ENCODE data around the gene PPP2R5C. TPM values are rescaled to one million over a fixed set of nuclear protein-coding genes. Genes with fewer than 3 reads are reported as not detected.

PPP2R5C gene
- polyA plus RNA-seq, 1 donor from 2014 or later, result 111 TPM

DNA sequence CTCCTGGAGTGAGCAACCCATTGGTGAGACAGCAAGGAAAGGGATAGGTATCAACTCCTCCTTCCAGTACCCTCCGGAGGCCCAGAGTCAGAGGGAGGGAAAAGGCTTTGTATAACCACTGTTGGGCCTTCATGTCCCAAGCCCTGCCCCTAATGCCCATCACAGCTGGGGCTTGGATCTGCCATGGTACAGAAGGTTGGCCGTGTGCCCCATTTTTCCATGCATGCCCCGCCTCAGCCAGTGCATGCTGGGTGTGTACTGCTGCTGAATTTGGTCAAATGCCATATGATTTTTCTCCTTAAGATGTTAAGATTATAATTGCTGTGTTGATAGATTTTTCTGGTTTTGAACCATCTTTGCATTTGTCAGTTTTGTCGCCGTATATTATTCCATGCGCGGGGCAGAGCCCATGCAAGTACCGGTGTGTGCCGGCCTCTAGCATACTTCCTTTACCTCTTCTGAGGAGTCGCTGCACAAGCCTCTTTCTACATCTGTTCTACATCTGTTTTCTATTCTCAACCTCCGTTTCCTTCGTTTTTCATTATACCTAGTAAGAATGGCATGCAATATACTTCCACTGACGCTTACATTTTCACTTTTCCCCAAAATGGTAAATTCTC is 26.6 kb downstream of the PPP2R5C start:
- Histone ChIP-seq H3K36me3 (ENCODE audit: insufficient read depth, low read length) (no peaks in the 10 kb centered on the region), H3K27ac (ENCODE audit: low read length) (no peak overlapping the region), H3K4me3 (ENCODE audit: low read length) (no peak overlapping the region), H3K4me2 (ENCODE audit: low read length) (no peak overlapping the region), H3K9me3 (ENCODE audit: low read length) (no peaks in the 10 kb centered on the region), H2AFZ (ENCODE audit: low read depth, low read length) (no peak overlapping the region), H3K79me2 (replicated peaks; ENCODE audit: insufficient read depth, low read length) (no peaks in the 10 kb centered on the region), H4K20me1 (ENCODE audit: insufficient read depth) (no peaks in the 10 kb centered on the region), H3F3A (ENCODE audit: insufficient read depth, low read length, poor library complexity, severe bottlenecking) (no peaks in the 10 kb centered on the region), H3K27me3 (ENCODE audit: insufficient read depth, low read depth, low read length) (no peaks in the 10 kb centered on the region), H3K9me2 (ENCODE audit: insufficient read depth, low read length) (no peaks in the 10 kb centered on the region), H3K9ac (ENCODE audit: low read length) (no peak overlapping the region)
- no peak for TF ChIP-seq RAD21 (conservative IDR thresholded peaks at IDR 0.05)
- no peak for TF ChIP-seq EP300 (conservative IDR thresholded peaks at IDR 0.05; ENCODE audit: poor library complexity, severe bottlenecking)
- TF ChIP-seq EZH2 (IDR thresholded peaks at IDR 0.05; ENCODE audit: borderline replicate concordance, insufficient read depth, low read length, poor library complexity, severe bottlenecking), result no peak
- TF ChIP-seq, protein P1, sequence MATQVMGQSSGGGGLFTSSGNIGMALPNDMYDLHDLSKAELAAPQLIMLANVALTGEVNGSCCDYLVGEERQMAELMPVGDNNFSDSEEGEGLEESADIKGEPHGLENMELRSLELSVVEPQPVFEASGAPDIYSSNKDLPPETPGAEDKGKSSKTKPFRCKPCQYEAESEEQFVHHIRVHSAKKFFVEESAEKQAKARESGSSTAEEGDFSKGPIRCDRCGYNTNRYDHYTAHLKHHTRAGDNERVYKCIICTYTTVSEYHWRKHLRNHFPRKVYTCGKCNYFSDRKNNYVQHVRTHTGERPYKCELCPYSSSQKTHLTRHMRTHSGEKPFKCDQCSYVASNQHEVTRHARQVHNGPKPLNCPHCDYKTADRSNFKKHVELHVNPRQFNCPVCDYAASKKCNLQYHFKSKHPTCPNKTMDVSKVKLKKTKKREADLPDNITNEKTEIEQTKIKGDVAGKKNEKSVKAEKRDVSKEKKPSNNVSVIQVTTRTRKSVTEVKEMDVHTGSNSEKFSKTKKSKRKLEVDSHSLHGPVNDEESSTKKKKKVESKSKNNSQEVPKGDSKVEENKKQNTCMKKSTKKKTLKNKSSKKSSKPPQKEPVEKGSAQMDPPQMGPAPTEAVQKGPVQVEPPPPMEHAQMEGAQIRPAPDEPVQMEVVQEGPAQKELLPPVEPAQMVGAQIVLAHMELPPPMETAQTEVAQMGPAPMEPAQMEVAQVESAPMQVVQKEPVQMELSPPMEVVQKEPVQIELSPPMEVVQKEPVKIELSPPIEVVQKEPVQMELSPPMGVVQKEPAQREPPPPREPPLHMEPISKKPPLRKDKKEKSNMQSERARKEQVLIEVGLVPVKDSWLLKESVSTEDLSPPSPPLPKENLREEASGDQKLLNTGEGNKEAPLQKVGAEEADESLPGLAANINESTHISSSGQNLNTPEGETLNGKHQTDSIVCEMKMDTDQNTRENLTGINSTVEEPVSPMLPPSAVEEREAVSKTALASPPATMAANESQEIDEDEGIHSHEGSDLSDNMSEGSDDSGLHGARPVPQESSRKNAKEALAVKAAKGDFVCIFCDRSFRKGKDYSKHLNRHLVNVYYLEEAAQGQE (IDR thresholded peaks at IDR 0.05; ENCODE audit: borderline replicate concordance), result no peak
- TF ChIP-seq SMC3 (conservative IDR thresholded peaks at IDR 0.05; ENCODE audit: poor library complexity), result no peak
- no peak for TF ChIP-seq TAF1 (IDR thresholded peaks at IDR 0.05; ENCODE audit: low read depth)
- TF ChIP-seq, protein P2, sequence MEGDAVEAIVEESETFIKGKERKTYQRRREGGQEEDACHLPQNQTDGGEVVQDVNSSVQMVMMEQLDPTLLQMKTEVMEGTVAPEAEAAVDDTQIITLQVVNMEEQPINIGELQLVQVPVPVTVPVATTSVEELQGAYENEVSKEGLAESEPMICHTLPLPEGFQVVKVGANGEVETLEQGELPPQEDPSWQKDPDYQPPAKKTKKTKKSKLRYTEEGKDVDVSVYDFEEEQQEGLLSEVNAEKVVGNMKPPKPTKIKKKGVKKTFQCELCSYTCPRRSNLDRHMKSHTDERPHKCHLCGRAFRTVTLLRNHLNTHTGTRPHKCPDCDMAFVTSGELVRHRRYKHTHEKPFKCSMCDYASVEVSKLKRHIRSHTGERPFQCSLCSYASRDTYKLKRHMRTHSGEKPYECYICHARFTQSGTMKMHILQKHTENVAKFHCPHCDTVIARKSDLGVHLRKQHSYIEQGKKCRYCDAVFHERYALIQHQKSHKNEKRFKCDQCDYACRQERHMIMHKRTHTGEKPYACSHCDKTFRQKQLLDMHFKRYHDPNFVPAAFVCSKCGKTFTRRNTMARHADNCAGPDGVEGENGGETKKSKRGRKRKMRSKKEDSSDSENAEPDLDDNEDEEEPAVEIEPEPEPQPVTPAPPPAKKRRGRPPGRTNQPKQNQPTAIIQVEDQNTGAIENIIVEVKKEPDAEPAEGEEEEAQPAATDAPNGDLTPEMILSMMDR (IDR thresholded peaks at IDR 0.05; ENCODE audit: poor library complexity, severe bottlenecking), result no peak

DNA sequence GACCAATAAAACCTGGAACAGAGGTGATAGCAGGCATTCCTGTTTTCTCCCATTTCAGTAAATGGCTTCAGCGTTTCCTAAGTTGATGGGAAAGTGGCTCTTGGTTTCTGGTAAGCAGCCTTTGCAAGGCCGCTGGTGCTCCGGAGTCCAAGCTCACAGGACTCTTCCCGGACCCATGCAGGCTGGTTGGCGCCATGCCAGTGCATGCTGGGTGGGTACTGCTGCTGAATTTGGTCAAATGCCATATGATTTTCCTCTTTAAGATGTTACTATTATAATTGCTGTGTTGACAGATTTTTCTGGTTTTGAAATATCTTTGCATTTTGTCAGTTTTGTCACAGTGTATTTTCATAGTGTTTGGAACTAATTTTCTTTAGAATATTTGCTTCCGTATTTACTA is 27.7 kb downstream of the PPP2R5C start:
- no peaks in the 10 kb centered on the region for H3K36me3 ChIP-seq (ENCODE audit: insufficient read depth, low read length)
- H2AFZ ChIP-seq (ENCODE audit: low read depth, low read length), result no peak overlapping the region
- TF ChIP-seq TAF1 (IDR thresholded peaks at IDR 0.05; ENCODE audit: low read depth) (no peak), RAD21 (conservative IDR thresholded peaks at IDR 0.05) (no peak)
- H4K20me1 ChIP-seq (ENCODE audit: insufficient read depth), result no peaks in the 10 kb centered on the region
- no peak overlapping the region for H3K4me3 ChIP-seq (ENCODE audit: low read length)
- H3K79me2 ChIP-seq (replicated peaks; ENCODE audit: insufficient read depth, low read length), result no peaks in the 10 kb centered on the region
- H3K4me2 ChIP-seq (ENCODE audit: low read length), result no peak overlapping the region
- no peak overlapping the region for H3K9ac ChIP-seq (ENCODE audit: low read length)
- H3F3A ChIP-seq (ENCODE audit: insufficient read depth, low read length, poor library complexity, severe bottlenecking), result no peaks in the 10 kb centered on the region
- H3K27me3 ChIP-seq (ENCODE audit: insufficient read depth, low read depth, low read length), result no peaks in the 10 kb centered on the region
- H3K9me3 ChIP-seq (ENCODE audit: low read length), result no peaks in the 10 kb centered on the region
- no peak overlapping the region for H3K27ac ChIP-seq (ENCODE audit: low read length)
- H3K9me2 ChIP-seq (ENCODE audit: insufficient read depth, low read length), result no peaks in the 10 kb centered on the region

DNA sequence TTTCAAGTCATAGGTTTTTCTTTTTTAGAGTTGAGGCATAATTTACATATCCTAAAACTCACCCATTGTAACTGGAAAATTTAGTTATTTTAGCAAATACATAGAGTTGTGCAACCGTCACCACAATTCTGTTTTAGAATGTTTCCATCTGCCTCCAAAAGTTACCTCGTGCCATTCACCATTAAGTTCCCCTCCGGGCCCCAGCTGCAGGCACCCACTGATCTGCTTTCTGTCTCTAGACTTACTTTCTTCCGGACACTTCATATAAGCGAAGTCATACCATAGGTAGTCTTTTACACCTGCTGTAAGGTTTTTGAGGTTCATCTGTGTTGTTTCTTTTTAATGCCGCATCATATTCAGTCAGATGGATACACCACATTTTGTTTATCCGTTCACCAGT is 28.7 kb downstream of the PPP2R5C start:
- TF ChIP-seq SMC3 (conservative IDR thresholded peaks at IDR 0.05; ENCODE audit: poor library complexity) (no peak), EZH2 (IDR thresholded peaks at IDR 0.05; ENCODE audit: borderline replicate concordance, insufficient read depth, low read length, poor library complexity, severe bottlenecking) (no peak), RAD21 (conservative IDR thresholded peaks at IDR 0.05) (no peak), EP300 (conservative IDR thresholded peaks at IDR 0.05; ENCODE audit: poor library complexity, severe bottlenecking) (no peak), MXI1 (conservative IDR thresholded peaks at IDR 0.05; ENCODE audit: poor library complexity, severe bottlenecking) (no peak), POLR2AphosphoS5 (IDR thresholded peaks at IDR 0.05) (no peak), TAF1 (IDR thresholded peaks at IDR 0.05; ENCODE audit: low read depth) (no peak)
- TF ChIP-seq, protein P2 (IDR thresholded peaks at IDR 0.05; ENCODE audit: poor library complexity, severe bottlenecking), result no peak
- TF ChIP-seq, protein P1 (IDR thresholded peaks at IDR 0.05; ENCODE audit: borderline replicate concordance), result no peak
- no peak overlapping the region for H2AFZ ChIP-seq (ENCODE audit: low read depth, low read length)
- no peaks in the 10 kb centered on the region for H3K79me2 ChIP-seq (replicated peaks; ENCODE audit: insufficient read depth, low read length)
- no peaks in the 10 kb centered on the region for H4K20me1 ChIP-seq (ENCODE audit: insufficient read depth)
- no peaks in the 10 kb centered on the region for H3K27me3 ChIP-seq (ENCODE audit: insufficient read depth, low read depth, low read length)
- H3K27ac ChIP-seq (ENCODE audit: low read length), result no peak overlapping the region
- no peak overlapping the region for H3K4me3 ChIP-seq (ENCODE audit: low read length)
- H3K9me3 ChIP-seq (ENCODE audit: low read length), result no peaks in the 10 kb centered on the region
- H3K9me2 ChIP-seq (ENCODE audit: insufficient read depth, low read length), result no peaks in the 10 kb centered on the region
- no peak overlapping the region for H3K9ac ChIP-seq (ENCODE audit: low read length)
- no peaks in the 10 kb centered on the region for H3F3A ChIP-seq (ENCODE audit: insufficient read depth, low read length, poor library complexity, severe bottlenecking)
- no peak overlapping the region for H3K4me2 ChIP-seq (ENCODE audit: low read length)
- no peaks in the 10 kb centered on the region for H3K36me3 ChIP-seq (ENCODE audit: insufficient read depth, low read length)
